Stromal cell of bone marrow (primary cell): Measurements from ENCODE around the gene GPR153.
A peak's percentile ranks its signal among the peaks of the same experiment; 100 is the strongest.

Experiments
- DNase-seq: peaks from one replicate; pipeline ENCODE4 v3.0.0-alpha.2; 2012; ENCODE audit warnings: low read depth

GPR153 gene

DNA sequence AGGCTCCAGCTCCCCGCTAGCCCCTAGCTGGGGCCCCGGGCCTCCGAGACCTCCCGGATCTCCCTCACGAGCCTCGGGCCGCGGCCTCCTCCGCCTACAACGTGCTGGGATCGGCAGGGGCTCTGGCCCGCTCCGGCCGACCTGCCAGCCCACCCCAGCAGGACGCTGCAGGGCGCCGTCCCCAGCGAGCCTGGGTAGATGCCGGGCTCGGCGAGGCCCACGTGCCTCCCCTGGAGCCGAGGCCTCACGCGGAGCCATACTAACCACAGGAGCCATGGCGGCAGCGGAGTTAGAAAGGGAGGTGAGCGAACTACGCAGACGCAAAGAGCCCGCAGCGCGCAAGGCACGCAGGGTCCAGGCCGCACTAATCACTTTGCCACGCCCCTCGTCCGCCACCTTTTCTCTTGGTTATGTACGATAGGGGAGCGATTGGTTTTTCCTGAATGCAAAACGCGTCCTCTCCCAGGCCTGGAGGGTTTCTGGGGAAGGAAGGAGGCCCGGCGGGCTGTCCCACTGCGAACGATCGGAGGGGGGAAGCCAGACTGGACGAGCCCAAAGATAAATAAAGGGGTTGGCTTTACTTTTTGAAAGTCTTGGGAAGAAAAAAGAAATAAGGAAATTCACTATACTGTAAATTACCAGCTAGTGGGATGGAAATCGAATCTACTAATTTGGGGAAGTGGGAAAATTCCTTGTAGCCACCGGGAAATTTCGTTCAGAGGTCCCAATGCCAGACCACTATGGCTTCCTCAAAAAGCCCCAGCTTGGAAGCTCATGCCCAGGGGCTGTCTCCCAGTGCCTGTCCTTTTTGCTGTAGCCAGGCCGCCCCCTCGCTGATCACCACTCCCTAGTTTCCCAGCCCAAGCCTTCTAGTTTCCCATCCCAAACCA lies 61.4 kb downstream of the GPR153 start, which contains the start of gene RPL22:
RPL22 (minus strand) TSS at position 298 of the 890 bp plus-strand sequence; CDS start at position 276, 22 bp downstream.
- DNase-seq = peak; percentile 99

DNA sequence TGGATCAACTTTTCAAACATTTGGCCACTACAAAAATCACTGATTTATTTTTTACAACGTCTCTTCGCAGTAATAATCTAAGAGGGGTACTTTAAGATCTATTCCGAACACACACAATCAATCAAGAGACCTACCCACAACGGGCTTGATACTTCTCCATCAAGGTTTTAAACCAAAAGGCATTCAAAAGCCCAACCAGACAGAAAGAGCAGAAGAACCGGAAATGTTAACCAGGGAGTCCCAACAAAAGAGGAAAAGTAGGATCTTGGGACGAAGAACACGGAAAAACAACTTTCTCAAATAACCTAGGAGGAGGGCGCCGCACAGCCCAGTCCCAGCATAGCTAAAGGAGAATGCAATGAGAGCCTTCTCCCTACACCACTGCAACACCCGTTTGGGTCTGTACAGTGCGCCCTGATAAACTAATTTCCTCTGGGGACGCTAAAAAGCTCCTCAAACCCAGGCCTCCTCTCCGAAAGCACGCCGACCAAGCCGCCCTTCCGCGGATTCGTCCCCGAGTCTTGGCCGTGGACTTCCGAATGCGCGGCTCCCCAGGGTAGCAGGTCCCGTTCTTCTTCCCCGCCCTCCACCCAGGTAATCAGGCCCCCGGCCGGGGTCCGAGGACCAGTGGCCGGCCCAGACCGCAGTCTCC lies 62.1 kb downstream of the GPR153 start:
- no peak for DNase-seq

DNA sequence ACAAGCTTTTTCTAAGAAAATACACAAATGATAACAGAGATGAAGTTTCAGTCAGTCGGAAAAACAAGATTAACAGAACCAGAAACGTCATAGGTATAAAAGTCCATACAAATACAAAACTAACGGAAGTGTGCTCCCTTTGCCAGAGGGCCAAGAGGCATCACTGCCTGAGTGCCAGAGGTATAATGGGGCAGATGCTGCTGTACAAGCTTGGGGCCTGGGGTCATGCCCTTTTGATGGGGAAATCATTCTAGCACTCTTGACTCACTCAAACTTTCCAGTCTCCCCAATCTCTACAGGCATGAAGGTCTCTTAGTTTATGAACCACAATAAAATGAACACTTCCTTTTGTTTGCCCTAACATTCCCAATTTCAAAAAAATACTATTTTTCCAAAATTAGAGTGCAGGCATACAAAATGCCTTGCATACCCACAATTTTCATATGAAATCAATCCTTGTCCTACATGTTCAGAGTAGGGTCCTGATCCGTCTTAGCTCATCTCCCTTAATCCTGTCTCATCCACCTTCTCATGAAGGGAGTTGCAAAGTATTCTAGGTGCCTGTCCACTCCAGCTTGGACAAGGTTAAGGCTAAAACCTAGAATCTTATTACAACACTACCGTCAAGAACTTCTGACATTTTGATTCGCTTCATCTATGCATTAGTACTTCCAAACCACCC lies 63.0 kb downstream of the GPR153 start:
- no peak for DNase-seq
